ENCODE data around the gene SRGAP1.
A peak's percentile ranks its signal among the peaks of the same experiment; 100 is the strongest.
"Not testable (repeated sequence)": the region's sequence is repeated elsewhere in the genome, so short reads cannot be mapped to it uniquely, and the experiment has no call there.

Gene SRGAP1

DNA sequence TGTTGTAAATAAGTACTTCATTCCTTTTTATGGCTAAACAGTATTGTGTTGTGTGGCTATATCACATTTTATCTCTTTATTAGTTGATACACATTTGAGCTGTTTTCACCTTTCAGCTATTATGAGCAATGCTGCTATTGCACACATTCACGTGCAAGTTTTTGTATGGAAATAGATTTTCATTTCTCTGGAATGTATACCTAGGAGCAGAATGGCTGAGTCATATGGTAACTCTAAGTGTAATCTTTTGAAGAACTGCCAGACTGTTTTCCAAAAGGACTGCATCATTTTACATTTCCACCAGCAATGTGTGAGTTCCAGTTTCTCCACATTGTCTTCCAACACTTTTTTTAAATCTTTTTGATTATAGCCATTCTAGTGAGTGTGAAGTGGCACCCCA lies 134.0 kb downstream of the SRGAP1 start:
- DNase-seq, result no peak

DNA sequence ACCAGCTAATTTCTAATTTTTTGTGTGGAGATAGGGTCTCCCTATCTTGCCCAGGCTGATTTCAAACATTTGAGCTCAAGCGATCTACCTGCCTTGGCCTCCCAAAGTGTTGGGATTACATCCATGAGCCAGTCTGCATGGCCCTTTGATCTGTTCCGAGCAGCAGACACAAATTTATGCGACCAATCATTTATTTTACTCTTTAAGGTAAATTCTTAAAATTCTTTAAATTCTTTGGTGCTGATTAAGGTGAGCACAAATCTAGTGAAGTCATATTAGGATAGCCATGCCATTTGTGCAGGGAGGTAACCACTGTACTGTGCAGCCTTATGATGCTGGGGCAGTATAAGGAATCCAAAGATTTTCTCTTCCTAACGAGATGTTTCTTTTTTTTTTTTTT lies 135.7 kb downstream of the SRGAP1 start:
- no peak for DNase-seq

DNA sequence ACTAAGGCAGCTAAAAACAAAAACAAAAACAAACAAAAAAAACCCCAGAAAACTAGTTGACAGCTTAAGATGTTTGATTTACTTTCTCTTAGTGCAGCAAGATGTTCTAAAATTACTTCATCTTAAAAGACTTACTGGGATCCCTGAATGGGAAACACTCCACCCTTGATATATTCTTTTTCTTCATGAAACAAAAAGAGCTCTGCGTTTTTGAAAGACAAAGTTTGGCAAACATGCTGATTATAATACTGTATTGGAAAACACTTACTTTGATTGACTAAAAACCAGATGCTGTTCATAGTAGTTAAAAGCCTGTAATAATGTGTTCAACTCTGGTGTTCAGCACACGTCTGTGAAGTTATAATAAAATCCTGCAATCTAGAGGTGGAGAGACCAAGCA lies 136.8 kb downstream of the SRGAP1 start:
- DNase-seq, result no peak

DNA sequence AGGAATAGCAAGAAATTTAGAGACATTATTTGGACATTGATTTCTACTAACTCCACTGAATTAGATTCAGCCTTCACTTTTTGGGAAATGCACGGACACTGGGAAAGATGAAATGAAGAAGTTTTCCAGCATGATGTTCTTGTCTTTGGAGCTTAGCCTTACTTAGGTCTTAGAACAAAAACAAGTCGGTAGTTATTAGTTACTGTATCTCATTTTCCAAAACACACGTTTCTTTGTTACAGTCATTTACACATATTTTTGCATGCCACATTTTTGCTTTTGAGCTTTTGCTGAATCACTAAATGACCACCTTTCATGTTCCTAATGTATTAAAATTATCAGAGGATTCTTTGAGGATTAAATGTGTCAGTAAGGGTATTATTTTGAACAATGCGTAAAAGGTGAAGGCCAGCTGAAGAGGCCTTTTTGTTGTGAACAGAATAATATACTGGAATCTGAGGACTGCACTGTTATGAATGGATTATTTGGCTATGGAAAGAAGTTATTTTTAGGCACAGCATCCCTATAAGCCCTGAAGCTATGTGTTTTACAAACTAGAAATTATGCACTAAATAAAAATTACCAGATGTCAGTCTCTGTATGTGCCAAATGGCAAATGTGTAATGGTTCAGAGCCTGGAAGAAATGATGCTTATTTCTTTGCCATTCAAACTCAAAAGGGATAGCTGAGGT lies 138.2 kb downstream of the SRGAP1 start:
- no peak for DNase-seq

DNA sequence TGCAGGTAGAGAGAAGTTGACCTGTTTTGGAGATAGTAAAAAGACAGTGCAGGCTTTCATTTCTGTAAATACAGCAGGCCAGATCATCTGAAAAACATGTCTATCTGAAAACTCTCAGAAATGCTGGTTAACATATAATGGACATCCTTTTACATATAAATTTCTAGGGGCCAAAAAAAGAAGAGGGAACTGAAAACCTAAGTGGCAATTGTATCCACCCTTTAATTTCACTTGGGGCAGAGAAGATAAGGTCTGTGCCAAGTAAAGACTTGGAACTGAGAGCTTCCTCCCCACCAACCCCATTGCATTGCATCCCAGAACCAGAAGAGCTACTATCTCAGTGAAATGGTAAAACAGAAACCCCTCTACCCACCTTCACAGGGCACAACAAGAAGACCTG lies 141.0 kb downstream of the SRGAP1 start:
- peak; percentile 73 for DNase-seq

DNA sequence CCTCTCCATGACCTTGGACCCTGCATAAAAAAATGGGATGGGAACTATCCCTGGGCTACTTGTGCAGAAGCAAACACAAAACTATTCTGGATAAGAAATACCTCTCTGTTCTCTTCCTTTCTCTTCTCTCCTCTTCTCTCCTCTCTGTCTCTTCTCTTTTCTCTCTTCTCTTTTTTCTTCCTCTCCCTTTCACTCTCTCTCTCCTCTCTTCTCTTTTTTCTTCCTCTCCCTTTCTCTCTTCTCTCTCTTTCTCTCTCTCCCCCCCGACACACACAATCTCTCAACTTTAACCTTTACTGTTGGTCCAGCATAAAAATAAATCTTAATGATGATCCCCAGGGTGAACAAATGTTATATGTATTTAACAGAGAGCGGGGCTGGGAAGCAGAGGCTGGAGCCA lies 141.4 kb downstream of the SRGAP1 start:
- no peak for DNase-seq

DNA sequence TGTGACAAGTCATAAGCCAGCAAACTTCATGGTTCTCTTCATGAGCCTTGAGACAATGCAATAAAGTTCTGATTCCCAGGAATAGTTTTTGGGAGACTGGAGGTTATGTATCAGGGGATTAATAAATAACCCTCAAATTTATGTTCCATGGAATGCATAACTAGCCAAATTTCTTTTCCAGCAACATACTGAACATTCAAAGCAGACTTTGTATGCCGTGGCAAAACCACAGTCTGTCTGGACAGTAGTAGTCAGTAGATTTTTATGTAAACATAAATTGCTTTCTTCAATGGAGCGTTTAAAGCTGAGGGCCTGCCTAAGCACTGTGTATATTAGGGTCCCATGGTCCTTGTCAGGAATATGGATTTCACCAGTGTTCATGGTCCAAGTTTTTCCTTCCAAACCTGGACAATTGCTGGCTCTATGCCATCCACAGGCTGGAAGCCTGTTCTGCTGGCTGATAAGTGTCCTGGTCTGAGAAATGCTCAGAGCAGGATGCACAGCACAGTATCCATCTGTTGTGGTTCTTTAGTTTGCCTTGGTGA lies 144.9 kb downstream of the SRGAP1 start:
- DNase-seq, result no peak

DNA sequence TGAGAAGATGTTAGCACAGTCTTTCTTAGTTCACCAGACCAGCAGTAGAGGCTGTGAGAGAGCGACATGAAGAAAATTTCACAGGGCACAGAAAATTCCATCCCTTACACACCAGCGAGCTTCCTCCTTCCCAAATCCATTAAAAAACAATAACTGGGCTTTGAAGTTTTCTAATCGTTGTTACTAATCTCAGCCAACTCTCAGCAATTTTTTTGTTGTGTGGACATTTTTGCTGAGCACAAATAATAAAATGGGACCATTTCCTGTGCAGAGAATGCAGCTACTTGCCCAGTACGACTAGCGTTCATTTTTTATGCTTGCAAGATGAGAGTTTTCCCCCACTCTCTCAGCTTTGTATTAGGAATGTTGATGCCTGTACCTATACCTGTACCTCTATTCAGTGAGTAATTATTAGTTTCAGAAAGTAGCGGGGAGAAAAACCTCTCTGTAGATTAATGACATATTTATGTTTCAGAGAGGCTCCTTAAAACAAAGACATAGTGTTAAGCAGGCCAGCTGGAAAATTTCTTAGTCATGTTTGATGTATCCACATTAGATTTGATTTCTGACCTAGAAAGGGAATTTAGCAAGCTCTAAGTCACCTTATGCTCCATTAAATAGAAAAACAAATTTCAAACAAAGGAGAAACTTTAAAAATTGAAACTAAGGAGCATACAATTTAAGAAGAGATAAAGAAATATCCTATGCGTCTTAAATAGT lies 146.5 kb downstream of the SRGAP1 start:
- no peak for DNase-seq

DNA sequence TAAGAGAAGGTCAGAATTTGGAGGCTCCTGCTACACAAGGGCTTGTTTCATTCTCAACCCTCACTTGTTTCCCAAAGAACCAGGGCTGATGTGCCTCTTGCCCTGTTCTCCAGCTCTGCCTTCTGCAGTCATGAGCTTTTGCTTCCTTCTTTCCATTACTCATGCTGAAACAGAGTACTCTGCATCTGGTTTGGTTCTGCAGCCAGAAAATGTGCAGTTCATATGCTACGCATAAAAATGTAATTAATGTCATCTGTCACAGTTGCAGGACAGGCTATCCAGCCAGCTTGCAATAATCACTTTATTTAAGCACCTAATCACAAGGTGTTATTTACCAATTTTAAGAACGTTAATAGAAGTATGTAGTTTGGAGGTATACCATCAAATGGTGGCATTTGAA lies 150.2 kb downstream of the SRGAP1 start:
- DNase-seq, result peak; percentile 34

DNA sequence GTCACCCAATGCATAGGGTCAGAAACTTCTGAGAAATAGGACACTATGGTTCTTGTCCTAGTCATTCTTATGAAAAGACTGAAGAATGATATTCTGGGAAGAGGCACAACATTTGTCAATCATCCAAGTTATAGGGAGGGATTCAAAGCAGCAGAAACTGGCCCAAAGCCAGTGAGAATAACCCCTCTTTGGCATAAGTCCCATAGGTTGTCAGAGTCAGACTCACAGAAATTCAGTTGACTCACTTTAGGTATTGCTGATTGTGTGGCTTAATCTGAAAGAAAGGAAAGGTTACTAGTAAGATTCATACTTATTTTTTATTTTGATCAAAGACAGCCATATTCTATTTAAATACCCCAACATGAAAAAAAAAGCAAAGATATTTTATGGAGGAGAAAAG lies 151.0 kb downstream of the SRGAP1 start:
- no peak for DNase-seq

DNA sequence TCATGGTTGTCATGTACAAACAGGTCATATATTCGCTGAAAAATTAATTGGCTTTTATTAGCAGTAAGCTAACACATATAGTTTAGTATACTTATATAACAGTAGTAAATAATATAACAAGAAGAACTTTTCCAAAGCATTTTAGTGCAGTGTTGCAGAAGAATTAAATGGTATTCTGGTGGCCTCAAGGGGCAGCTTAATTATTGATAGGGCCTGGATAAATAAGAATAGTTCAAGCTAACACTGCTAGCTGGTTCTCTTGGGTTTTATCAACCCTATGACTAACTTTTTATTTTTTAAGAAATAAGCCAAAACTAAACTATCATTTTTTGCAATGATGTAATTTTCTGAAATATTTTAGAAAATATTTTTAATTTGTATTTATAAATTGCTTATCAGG lies 152.1 kb downstream of the SRGAP1 start:
- no peak for DNase-seq

DNA sequence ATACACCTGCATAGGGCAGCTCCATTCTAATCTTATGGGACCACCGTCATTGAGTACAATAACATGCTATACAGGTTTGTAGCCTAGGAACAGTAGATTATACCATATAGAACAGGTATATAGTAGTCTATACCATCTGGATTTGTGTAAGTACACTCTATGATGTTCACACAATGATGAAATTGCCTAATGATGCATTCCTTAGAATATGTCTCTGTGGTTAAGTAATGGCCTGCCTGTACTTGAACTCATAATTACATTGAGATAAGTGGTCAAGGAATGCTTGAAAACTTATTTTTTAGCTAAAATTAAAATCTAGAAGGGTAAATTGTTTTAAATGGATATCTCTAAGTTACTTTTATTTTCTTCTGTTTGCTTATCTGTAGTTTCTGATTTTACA lies 152.7 kb downstream of the SRGAP1 start:
- DNase-seq, result no peak

DNA sequence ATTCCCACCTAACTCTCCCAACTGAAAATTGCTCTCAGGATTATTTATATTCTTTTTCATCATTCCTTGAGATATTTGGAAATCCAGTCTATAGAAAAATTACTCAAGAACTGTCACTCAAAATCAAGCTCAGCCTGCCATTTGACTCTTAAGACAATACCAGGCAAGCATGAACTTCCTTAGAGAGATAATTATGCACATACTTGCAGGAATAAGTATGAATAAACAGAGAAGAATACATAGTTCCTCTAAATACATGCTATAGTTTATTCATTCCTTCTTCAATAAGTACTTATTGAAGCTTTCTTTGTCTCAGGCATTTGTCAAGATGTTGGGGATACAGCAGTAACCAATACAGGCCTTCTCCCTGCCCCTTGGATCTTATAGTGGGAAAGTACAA lies 154.1 kb downstream of the SRGAP1 start:
- no peak for DNase-seq

DNA sequence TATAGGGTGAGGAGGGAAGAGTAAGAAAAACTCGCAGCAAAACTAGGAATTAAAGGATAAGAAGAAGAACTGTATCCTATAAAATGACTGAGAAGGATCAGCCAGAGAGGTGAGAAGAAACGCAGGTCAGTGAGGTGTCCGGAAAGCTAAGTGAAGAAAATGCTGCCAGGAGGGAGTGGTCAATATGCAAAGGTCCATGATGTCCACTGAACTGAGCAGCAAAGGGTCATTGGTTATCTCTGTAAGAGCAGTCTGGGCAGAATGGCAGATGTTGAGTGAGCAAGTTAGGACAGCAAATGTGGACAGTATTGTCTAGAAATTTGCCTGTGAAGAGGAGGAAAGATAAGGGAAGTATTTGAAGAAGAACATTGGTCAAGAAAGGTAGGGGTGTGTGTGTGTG lies 155.4 kb downstream of the SRGAP1 start:
- no peak for DNase-seq

DNA sequence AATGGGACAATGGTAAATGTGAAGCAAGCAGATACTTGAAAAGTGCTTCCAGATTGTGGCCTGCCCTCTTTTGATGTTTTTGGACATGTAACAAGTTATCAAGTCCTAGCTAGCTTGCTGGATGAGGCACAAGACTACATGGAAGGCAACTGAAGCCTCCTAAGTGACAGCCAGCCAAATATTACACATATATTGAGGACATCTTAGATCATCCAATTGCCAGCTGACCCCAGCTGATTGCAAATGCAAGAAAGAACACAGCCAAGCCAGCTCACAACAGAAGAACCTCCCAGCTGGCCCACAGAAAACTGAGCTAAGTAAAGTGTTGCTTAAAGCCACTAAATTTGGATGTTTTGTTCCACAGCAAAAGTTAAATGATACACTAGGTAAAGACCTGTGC lies 156.9 kb downstream of the SRGAP1 start:
- no peak for DNase-seq

DNA sequence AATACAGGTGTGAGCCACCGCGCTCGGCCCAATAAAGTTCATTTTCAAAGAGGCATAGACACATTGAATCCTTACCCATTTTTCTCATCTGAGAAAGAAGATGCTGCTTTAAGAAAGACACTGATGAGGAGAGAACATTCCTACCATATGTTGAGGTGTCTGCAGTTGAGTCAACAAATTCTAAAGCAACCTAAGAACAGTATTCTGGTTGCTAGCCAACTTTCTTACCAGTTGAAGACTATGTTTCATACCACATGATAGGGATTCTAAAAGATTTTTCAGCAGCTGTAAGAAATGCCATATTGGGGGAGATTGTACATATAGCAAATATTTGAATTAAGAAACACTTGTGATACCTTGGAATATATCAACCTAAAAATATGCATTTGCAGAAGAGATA lies 160.1 kb downstream of the SRGAP1 start:
- no peak for DNase-seq

DNA sequence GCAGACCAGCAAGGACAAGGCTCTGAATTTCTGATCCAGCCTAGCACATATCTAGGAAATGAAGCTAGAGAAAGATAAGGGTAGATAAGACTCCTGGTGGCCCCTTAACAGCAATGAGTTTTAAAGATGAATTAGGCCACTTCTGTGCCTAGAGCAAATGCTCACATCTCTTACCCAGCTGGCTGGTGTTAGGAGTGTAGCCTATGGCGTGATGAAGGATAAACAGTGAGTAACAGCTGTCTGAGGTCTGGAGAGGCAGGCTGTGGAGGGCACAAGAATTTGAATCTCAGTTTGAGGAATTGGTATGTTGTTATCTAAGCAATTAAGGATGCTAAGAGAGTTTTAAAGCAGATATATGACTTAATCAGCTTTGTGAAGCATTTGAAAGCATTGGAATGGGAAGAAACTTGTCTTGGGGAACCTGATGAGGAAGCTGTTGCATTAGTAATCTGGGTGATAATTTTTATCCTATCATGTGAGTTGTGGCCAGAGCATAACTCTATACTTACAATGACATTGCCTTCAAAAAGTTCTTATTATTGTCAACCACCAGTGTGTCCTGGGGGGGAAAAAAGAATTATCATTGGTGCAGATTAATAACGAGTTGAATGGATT lies 161.8 kb downstream of the SRGAP1 start:
- DNase-seq, result no peak

DNA sequence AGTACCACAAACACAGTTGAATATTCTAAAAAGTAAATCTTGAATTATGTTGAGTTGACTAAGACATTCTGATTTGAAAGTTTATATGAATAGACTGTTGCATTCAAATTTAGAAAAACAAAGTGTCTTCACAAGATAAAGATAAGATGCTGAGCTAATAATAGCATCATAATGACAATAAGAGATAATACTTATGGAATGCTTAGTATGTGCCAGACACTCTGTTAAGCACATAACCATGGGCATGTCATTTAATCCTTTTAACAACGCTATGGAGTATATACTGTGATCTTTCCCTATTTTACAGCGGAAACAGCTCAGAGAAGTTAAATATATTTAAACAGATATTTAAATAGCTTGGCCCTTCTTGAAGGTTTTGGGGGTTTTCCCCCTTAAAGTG lies 163.4 kb downstream of the SRGAP1 start:
- DNase-seq, result no peak

DNA sequence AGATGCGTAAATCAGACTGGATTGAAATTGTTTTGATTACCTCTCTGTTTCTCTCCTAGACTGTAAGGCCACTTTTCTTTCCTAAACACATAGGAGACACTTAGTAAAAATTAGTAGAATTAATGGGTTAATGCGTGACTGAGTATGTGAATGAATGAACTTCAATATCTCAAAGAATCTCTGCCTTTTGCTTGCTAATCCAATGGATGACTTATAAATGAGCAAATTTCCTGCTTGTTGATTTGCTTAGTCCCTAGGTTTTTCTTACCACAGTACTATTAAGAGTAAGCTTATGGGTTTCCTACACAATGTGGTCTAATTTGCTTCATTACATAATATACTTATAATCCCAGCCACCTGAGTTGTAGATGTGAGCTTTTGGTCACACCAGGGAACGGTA lies 164.1 kb downstream of the SRGAP1 start:
- no peak for DNase-seq

DNA sequence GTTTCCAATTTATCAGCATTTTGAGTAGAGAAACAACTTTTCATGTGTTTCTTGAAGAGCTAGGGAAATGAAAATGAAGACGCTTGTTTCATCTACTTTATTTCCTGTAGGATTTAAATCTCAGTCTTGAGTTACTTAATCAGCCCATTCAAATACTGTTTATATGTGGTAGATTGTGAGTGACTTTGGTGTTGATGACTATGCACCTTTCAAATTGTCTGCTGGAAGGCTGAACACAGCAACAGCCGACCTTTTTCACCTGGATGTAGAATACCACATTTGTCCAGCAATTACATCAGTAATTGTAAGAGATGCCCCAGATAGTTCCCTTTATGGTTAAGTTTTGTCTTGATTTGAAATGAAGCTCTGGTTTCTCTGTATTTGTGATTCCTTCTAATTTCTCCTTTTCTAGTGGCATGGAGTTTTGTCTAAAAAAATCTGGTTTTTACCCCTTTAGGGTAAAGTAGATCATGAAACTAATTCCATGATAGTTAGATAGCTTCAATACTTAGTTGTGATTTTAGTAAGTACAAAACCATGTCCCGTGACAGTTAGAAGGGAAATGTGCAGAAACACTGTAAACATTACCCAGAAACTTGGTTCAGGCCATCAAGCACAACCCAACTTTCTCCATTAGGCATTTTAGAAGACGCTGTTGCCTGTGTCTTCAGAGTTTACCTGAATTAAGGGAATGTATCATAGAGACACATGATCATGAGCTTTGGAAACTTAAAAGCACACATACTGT lies 165.0 kb downstream of the SRGAP1 start:
- no peak for DNase-seq

DNA sequence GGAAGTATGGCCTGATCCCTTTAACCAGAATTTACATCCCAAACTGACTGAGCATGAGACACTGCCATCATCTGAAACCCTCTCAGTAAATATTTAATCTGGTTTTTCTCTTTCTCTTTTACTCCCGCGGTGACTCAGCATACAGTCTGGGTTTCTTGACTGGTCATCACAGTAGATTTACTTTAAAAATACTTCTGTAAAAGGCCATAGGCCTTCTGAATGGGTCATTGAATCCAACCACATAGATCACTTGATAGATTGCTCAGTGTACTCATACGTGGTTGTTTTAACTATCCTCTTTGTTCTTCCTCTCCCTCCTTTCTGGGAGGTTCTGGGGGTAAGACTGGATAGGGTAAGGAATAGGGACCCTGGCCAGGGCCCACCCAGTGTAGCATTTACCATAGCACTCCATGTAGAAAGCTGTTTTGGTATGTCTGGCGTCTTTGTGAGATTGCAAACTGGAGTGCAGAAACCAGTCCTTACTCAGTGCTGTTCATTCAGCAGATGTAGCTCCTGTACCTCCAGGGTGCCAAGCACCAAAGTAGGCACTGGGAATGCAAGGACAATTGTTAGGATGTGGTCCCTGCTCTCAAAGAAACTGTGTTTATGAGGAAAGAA lies 165.7 kb downstream of the SRGAP1 start:
- DNase-seq, result no peak

DNA sequence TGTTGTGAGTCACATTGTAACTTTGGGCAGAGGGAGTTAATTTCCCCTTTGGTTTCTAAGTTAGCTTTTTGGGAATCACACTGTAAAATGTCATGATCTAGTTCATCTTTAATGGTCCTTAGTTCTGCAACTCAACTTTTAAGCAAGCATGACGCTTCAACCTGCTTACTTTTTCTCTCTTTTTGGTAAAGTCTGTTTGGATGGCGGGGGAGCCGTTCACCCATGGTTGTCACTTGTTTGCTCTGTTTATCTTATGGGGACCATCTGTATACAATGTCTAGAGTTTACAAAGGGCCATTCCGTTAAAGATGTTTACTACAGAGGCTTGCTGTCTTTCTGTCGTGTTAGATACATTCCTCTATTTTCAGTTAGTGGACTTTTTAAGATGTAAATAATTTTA lies 172.0 kb downstream of the SRGAP1 start:
- no peak for DNase-seq

DNA sequence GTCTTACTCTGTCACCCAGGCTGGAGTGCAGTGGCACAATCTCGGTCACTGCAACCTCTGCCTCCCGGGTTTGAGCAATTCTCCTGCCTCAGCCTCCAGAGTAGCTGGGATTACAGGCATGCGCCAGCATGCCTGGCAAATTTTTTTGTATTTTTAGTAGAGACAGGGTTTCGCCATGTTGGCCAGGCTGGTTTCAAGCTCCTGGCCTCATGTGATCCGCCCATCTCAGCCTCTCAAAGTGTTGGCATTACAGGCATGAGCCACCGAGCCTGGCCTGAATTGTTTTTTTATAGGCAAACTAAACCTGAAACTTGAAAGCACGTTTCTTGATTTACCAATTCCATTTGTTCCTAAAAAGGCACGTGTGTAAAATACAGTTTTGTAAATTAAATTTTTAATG lies 173.6 kb downstream of the SRGAP1 start:
- DNase-seq, result not testable (repeated sequence)

Measured in MV-4-11 (cell line).